NCI-H1694 treated with DMSO at 0.1 percent for 48 hours (cell line): ENCODE results near the gene RBM38.

Experiments
- DNase-seq: peaks from one replicate; lab custom pipeline; 2025; lab: John Stamatoyannopoulos, UW

The RBM38 gene

DNA sequence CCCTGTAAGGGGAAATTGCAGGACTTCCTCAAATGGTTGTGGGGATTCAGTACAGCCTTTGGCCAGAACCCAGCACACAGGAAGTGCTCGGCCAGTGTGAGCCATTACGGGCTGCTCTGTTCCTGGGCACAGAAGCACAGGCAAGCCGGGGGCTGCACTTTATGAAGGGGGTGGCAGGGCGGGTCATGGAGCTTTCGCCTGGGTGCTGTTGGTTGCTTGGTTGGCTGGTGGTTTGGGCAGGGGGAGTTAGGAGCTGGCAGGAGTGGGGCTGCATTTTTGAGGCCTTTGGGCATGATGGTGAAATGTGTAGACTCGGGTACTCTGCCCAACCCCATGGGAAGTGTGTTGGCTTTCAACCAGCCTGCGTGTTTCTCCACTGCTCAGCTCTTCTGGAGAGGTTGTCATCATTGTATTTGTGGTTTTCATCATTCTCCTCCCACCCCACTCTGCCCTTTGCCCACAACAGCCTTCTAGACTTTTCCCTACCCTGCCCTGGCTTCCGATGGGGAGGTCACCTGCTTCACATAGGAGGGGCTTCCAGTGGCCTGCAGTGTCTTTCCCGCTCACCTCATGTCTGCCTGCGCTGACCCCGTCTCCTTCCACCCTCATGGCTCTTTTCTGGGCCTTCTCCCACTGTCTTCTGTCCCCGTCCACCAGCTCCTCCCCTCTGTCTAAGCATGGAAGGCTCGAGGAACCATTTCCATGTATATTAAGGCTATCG, 16.1 kb upstream of the RBM38 start:
- DNase-seq: no peak

DNA sequence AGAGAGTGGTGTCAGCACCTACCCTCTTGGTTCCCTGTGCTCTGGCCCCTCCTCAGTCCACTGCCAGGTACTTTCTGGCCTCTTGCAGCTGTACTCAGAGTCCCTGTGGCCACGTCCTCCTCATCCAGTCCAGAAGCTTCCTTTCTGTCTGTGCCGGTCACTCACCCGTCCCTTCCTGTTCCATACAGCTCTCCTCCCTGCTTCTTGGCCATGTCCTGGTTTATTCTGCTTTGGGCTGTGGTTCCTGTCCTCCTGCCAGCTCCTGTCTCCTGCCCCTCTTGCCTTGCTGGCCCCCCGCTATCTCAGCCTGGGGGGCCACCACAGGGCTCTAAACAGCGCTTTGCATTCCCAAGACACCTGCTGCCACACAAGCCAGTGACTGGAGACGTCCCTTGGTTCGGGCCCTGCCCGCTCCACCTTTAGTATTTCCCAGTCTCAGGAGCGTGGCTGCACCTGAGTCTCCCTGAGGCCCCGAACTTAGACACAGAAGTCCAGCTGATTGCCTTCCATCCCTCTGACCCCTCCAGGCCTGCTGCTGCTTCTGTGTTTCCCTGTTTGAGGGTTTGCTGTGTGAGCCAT, 15.5 kb upstream of the RBM38 start:
- DNase-seq: no peak

DNA sequence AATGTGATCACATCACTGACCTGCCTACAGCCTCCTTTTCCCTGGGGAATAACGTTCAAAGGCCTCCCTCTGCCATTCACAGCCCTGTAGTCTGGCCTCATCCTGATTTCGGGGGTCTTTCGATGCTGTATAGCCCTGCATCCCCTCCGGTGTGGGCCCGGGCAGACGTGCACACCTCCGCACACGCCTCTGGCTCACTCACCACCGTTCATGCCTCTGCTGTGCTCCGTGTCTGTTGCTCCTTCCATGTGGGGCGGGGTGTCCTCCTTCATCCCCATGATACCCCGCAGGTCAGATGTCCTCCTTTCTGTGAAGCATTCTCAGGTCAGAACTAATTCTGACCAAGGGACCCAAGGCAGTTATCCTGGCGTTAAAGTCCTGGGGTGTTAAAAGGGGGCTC, 13.8 kb upstream of the RBM38 start:
- no peak for DNase-seq

DNA sequence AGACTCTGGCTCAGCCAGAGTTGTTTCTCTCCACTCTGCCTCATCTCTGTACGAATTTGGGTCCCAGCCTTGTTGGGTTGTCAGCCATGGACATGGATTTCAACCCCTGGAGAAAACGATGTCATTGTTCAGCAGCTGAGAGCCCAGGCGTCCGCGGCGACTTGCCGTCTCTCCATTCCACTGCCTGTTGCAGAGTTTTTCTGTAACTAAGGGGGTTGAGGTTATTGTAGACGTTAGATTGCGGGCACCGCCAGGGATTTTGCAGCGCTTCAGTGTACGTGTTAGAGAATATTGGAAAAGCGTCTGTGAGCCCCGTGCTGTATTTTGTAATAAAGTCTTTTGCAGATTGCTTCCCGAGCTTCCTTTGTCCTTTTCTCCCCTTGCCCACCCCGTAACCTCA, 13.1 kb upstream of the RBM38 start:
- no peak for DNase-seq

DNA sequence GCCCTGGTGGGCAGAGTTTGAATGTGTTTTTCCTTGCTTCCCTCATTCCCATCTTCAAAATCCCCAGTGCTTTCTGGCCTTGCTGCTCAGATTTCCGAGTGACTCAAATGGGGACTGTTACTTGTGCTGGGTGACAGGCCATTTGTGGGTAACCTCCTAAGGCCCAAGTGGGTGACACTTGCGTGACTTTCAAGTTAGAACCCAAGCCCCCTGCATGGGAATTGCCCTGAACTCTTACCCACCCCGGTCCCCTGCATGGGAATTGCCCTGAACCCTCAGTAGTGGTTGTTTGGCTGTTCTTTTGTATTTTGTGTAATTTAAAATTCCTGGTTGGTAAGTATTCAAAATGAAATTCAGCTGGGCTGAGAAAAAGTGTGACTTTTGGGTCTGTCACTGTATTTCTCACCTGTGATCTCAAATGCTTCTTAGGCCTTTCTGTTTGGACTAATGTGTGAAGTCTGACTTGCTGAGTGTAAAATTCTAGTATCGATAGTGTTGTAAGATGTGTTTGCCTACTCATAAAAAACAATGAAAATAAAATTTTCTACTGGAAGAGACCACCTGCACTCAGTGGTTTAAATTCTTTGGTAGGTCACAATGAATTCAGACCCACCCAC, 12.4 kb upstream of the RBM38 start:
- DNase-seq: no peak

DNA sequence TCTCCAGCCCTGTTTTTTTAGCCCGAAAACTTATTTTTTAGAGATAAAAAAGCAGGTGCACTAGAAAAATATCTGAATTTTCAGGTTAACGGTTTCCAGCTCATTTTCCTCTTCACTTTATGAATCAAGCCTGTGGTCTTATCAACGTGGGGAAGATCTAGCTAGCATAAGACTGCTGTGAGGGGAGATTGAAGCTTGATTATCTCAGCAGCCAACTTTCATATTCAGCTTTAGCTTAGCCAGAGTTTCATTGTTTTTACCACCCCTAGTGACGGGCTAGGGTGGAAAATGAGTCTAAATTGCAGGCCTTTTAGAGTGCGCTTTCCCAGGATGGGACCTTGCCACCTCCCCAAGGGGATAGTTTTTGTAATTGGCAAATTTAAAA, 11.9 kb upstream of the RBM38 start:
- DNase-seq: no peak

DNA sequence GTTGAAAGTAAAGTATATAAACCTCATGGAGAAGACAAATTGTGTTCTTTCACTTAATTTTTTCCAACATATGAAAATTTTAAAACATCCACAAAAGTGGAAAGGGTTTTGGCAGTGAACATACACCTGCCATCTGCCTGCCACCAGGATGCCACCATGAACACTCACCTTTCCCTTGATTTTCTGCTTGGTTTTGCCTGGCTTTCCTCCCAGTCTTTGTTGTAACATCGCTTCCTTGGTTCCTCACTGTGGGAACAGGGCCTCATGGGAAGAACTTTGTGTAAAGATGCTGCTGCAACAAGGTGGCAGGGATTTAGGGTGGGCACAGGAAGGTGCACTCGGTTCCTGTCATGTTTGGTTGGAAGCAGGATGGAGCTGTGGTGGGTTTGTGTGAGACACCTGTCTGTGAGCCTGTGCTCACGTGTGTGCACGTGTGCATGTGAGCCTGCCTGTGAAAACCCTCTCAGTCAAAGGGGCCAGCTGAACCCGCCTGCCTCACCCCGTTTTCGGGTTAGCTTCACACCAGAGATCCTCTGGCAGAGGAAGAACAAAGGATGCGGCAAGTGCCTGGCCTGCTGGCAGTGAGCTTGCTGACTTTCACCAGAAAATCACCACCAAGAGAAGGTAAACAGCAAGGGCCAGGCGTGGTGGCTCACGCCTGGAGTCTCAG, 11.0 kb upstream of the RBM38 start:
- no peak for DNase-seq

DNA sequence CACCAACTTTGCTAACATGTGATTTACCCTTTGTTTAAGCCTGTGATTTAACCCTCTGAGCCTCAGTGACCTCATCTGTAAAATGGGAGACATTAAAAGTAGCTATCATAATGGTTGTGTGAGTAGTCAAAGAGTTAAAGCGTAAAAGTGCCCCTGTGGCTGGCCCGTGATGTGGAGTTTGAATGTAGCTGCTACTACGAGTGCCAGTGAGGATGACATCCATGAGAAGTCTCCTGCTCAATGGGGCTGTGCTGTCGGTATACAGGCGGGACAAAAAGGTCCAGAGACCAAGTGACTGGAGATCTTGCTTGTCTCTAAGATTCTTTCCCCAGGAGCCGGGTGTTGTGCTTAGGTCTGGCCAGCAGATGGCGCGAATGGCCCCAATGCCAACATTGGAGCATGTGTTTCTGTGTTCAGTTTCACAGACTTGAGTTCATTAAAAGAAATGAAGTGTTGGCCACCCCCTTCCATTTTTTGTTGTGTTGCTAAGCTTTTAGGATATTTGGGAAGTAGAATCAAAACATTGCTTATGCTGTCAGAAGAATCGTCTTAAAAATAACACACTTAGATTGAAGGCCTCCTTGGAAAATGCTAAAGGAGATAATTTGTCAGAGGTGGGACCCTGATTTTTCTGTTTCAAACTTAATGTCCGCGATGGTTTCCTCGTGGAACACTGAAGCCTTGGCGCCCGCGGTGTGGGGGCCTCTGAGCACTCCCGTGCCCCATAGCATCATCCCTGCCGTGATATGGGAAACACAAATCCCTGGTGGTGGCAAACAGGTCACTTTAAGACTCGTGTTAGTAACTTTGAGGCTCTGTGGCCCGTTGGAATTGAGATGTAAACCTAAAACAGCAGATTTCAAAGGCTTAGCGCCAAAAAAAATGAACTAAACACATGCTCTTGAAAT, 9.3 kb upstream of the RBM38 start:
- peak; percentile 35 for DNase-seq

DNA sequence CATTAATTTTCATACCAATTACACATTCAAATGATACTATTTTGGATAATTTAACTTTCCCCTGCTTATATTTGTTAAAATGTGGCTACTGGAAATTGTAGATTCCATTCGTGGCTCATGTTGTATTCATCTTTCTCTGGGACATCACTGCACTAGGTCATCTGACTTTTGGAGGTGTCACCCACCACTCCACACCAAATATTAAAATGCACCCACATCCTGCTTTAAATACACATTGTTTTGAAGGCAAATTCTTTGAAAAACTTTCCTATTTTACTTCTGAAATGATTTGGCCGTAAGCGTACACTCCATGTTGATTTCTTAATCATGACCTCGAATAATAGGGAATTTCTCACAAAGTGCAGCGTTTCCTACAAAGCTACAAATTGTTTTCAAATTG, 8.7 kb upstream of the RBM38 start:
- DNase-seq: no peak

DNA sequence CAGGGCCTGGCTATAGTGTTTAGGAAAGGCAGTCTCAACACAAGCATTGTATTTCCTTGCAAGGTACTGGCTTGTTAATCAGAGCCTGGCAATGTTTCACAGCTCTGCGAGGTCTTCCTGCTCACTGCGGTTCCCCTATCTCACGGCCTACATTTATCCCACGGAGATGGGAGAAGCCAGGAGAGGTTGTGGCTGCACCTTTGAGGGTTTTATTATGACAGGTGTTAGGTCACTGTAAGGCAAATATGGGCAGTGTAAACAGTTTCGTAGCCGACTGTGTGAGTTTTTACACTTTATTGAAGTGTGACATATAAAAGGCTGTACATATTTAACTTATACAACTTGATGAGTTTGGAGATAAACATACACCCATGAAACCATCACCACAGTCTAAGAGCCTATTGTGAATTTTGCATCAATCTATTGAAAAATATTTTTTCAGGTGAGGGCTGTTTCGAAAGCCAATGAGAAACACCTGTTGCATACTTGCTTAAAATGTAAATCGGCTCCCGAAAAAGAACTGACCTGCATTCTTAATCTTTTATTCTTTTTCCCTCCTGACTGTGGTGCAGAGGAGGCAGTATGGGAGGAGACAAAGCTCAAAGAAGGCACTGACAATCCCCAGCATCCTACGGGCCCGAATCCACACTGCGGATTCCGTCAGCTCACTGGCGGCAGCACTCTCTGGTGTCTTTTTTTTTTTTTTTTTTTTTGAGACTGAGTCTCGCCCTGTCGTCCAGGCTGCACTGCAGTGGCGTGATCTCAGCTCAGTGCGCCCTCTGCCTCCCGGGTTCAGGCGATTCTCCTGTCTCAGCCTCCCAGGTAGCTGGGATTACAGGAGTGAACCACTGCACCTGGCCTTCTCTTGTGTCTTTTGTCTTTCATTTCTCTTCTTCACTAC, 7.5 kb upstream of the RBM38 start:
- no peak for DNase-seq

DNA sequence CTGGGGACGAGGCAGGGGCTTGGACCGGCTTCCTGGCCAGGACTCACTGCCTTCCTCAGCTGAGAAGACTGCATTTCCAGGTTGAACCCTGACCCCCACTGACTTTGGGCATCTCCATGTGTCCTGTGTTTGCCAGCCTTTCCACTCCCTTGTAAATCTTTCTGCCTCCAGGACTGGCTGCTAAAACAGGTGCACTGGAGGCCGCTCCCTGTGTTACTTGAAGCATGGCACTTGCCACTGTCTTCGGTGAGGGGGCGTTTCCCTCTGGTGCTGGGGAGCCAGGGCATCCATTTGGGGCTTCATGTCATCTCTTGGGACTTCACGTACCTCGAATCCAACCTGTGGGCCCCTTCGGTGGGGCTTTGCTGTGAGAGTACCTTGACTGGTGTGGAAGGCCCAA, 6.7 kb upstream of the RBM38 start:
- no peak for DNase-seq

DNA sequence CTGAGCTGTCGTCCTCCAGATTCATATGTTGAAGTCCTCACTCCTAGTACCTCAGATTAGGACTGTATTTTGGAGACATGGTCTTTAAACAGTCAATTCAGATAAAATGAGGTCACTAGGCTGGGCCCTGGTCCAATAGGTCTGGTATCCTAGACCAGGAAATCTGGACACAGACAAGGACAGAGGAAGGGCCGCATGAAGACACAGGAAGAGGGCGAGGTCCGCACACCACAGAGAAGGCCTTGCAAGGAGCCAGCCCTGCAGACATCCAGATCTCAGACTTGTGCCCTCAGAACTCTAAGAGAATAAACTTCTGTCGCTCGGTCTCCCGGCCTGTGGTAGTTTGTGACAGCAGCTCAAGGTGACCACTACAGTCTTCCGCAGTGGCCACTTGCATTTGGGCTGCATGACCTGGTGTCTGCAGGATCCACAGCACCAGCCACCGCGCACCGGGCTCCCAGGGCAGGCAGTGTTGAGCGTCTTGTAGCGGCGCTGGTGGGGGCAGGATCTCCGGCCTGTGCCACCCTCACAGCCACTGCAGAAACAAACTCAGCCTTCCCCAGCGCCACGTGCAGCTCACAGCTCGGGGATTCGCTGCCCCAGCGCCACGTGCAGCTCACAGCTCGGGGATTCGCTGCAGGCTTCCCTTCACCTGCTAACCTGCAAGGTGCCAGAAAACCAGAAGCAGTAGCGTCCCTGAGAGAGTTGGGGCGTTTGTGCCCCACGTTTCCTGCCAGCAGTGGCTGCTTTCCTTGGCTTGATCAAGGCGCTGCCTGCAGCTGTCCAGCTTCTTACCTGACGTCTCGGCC, 6.0 kb upstream of the RBM38 start:
- DNase-seq: no peak

DNA sequence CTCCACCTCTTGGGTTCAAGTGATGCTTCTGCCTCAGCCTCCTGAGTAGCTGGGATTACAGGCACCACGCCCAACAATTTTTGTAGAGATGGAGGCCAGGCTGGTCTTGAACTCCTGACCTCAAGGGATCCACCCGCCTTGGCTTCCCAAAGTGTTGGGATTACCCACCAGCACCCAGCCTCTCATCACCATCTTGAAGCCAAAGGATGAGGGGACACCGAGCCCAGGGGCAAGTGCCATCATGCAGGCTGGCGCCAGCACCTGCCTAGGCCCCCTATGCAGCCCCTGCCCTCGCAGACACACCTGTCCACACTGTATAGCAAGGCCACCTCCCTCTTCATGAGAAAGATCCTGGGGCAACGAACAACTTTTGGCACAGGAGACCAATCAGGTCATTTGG, 5.3 kb upstream of the RBM38 start:
- no peak for DNase-seq

DNA sequence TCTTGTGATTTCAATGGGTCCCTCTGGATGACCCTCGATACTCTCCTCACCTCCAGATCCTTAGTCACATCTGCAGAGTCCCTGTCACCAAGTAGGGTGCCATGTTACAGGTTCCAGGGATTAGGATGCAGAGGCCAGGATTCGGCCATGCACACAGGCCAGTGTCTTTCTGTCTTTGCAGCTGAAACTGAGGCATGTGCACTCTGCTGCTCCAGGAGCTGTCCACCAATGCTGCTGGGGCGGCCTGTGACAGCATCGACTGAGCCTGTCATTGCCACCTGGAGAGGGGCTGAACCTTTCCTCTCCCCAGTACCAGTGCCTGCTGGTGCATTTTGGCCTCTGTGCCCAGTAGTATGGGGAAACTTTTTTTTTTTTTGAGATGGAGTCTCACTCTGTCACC, 4.4 kb upstream of the RBM38 start:
- DNase-seq: no peak

DNA sequence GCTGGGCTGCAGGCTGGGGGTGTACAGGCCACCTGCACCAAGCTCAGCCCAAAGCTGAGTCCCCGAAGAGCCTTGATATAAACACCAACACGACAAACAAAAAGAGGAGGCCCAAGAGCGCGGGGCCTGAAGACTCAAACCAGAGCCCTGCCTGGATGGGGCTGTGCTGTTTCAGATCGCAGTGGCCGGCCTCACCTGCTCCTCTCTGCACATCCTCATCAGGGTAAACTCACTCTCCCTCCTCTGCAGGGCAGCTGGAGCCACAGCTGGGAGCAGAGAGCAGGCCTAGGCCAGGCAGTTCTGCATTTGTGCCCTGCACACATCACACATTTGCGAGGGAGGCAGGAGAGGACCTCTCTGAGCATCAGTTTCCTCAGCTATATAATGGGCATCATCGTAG, 3.7 kb upstream of the RBM38 start:
- DNase-seq: no peak

DNA sequence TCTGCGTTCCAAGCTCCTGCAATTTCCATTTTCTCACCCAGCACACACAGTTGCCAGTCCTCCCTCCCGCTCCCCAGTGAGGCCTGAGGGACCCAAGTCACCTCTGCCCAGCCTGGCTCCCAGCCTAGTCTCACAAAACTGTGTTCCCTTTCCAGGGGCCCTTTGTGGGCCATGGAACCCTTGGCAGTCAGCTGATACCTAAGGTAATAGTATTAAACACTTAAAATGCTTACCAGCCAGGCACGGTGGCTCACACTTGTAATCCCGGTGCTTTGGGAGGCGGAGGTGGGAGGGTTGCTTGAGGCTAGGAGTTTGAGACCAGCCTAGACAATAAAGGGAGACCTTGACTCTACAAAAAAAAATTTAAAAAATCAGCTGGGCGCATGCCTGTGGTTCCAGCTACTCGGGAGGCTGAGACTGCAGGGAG, 3.2 kb upstream of the RBM38 start:
- no peak for DNase-seq

DNA sequence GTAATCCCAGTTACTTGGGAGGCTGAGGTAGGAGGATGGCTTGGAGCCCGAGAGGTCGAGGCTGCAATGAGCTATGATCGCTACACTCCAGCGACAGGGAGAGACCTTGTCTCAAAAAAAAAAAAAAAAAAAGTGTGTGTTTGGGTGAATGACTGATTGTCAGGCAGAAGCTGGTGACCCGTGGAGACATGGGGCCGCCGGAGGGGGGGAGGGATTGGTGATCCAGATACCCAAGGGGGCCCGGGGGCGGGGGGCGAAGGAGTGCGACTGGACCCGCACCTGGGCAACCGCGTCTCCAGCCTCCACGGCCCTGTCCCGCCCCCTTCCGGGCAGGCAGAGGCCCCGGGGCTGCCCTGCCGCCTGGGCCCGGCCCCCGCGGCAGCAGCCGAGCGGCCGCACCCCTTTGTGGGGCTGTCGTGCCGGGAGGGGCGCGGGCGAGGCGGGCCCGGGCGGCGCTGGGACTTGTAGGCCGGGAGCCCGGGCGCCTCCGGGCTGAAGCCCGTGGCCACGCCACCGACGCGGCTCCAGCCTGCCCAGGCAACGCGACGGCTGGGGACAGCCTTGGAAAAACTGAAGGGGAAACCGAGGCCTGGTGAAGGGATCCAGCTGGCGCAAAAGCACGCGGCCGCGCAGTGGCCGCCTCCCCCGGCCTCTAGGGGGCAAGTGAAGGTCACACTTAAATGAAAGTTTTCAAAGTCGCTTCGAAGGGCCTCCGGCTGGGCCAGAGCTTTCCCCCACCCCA, 2.1 kb upstream of the RBM38 start:
- no peak for DNase-seq

DNA sequence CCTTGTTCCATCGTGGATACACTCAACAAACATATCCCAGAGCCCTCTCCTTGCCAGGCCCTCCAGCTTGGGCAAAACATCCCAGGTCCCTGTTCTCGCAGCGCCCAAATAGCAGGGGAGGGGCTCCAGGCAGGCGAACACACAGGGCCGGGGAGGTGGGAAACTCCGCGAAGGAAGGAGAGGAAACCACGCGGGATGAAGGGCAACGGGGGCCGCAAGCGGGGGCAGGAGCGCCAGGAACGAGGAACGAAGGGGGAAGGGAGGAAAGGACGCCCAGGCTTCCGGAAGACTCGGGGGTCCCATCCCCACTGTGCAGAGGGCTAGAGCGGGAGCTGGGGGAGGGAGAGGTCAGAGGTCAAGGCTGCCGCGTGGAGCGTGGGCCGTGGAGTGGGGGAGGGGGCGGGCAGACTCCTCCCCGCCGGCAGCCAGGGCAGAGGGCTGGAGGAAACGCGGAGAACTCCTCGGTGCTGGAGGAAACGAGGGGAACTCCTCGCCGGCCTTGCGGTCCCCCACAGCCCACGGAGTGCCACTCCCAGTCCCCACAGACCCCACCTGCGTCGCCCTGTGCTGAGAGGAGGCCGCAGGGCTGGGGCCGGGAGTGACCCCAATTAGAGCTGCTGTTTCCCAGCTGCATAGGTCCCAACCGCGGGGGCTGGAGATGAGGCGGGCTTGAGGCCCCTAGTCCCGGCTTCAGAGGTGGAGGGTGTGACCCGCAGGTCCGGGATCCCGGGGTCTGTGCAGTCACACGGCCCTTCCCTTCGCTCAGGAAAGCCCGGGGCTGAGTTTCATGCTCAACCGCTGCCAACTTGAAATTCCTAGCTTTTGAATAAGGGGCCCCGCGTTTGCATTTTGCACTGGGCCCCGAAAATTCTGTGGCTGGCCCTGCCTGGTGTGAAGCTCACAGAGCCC, 1.2 kb upstream of the RBM38 start:
- DNase-seq: no peak
